Parathyroid adenoma (tissue), 2 donors: Measurements from ENCODE around the gene CACNA1A.

Experiments used
- H2AFZ ChIP-seq: fragments of 300-600 bp; sonication (generic); one replicate; pipeline ENCODE4 v1.7.0; 2017; ENCODE audit warnings: antibody characterized with exemption, mild to moderate bottlenecking
- H3K27ac ChIP-seq: fragments of 300-600 bp; sonication (generic); one replicate; pipeline ENCODE4 v1.7.0; 2017
- H3K27me3 ChIP-seq: fragments of 300-600 bp; sonication (generic); one replicate; pipeline ENCODE4 v1.7.0; 2017; ENCODE audit warnings: low read length; ENCODE audit not compliant: control insufficient read depth, insufficient read depth
- H3K36me3 ChIP-seq: fragments of 300-600 bp; sonication (generic); one replicate; pipeline ENCODE4 v1.7.0; 2017; ENCODE audit warnings: low read length; ENCODE audit not compliant: control insufficient read depth, insufficient read depth
- H3K4me1 ChIP-seq: fragments of 300-600 bp; sonication (generic); one replicate; pipeline ENCODE4 v1.7.0; 2017; ENCODE audit warnings: control low read depth
- H3K4me2 ChIP-seq: fragments of 300-600 bp; sonication (generic); one replicate; pipeline ENCODE4 v1.7.0; 2017; ENCODE audit warnings: low read length
- H3K4me3 ChIP-seq: fragments of 300-600 bp; sonication (generic); one replicate; pipeline ENCODE4 v1.7.0; 2017; ENCODE audit warnings: low read depth, low read length
- H3K79me2 ChIP-seq: fragments of 300-600 bp; sonication (generic); one replicate; pipeline ENCODE4 v1.7.0; 2017; ENCODE audit warnings: control low read depth
- H3K9ac ChIP-seq: fragments of 300-600 bp; sonication (generic); one replicate; pipeline ENCODE4 v1.7.0; 2017; ENCODE audit warnings: mild to moderate bottlenecking
- H3K9me3 ChIP-seq: fragments of 300-600 bp; sonication (generic); one replicate; pipeline ENCODE4 v1.7.0; 2017; ENCODE audit warnings: low read length; ENCODE audit not compliant: control insufficient read depth
- TF ChIP-seq, protein P1 (sequence below): fragments of 300-600 bp; sonication (generic); IDR thresholded peaks from one replicate; pipeline ENCODE4 v1.7.0; 2017; ENCODE audit warnings: antibody characterized with exemption, mild to moderate bottlenecking
- donor health status: primary hyperparathyroidism.

Gene CACNA1A

GRCh38 chr19:13396250-13397080, 109.8 kb downstream of the CACNA1A start:
- TF ChIP-seq, protein P1, sequence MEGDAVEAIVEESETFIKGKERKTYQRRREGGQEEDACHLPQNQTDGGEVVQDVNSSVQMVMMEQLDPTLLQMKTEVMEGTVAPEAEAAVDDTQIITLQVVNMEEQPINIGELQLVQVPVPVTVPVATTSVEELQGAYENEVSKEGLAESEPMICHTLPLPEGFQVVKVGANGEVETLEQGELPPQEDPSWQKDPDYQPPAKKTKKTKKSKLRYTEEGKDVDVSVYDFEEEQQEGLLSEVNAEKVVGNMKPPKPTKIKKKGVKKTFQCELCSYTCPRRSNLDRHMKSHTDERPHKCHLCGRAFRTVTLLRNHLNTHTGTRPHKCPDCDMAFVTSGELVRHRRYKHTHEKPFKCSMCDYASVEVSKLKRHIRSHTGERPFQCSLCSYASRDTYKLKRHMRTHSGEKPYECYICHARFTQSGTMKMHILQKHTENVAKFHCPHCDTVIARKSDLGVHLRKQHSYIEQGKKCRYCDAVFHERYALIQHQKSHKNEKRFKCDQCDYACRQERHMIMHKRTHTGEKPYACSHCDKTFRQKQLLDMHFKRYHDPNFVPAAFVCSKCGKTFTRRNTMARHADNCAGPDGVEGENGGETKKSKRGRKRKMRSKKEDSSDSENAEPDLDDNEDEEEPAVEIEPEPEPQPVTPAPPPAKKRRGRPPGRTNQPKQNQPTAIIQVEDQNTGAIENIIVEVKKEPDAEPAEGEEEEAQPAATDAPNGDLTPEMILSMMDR = no peak
- Histone ChIP-seq H3K4me1 (peaks cover 3% of the 10 kb centered on the region), H3K79me2 (no peaks in the 10 kb centered on the region), H3K4me3 (no peak overlapping the region), H3K9ac (no peak overlapping the region), H3K27me3 (no peaks in the 10 kb centered on the region), H2AFZ (peak overlapping the region; percentile 48), H3K36me3 (no peaks in the 10 kb centered on the region), H3K4me2 (peak overlapping the region; percentile 43), H3K27ac (no peak overlapping the region), H3K9me3 (no peaks in the 10 kb centered on the region)

DNA sequence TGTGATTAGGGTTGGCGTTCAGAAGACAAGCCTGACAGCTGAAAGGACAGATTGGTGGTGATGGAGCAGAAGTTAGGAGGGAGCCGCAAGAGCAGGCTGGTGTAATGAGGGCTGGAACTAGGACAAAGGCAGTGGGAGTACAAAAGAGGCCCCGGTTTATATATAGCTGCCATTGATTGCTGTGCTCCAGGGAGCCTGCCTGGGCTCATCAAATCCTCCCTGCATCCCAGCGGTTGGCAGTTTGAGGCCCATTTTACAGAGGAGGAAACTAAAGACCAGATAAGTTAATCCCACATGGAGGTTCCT, 123.7 kb downstream of the CACNA1A start:
- no peak overlapping the region for H3K27ac ChIP-seq

DNA sequence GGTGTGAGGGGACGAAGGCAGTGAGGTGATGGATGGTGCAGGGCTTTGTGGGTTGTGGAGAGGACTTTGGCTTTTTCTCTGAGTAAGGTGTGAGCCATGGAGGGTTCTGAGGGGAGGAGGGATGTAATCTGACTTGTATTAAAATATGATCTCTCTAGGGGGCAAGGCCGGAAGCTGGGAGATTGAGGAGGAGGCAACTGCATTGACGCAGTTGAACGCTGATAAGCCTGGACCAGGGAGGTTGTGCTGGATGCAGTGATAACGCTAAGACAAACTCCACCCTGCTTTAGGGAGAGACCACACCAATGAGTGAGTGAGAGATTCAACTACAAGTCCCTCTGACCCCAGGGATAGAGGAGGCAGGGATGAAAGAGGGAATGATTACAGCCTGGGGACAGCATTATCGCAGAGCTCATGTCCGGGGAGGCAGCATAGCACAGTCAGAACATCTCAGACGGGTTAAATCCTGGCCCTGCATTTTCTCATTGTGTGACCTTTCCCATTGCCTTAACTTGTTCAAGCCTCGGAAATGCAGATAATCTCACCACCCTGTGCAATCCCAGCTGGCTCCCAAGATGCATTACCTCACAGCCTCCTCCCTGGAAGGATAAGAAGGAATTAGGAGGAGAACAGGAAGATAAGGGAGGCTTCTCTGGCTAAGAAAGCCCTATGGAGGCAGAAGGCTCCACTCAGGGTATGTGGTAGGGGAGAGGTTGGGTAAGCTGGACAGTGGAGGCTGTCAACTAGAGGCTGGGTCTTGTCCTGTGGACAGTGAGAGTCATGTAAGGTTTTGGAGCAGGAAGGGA, 124.2 kb downstream of the CACNA1A start:
- no peak overlapping the region for H3K4me2 ChIP-seq
- H3K4me3 ChIP-seq = no peak overlapping the region
- TF ChIP-seq, protein P1 = no peak

More for the DNA sequence above, 123.7 kb downstream of the CACNA1A start:
- Histone ChIP-seq H3K36me3 (no peaks in the 10 kb centered on the region), H3K4me3 (no peak overlapping the region), H3K27me3 (no peaks in the 10 kb centered on the region), H3K4me2 (no peak overlapping the region), H3K9ac (no peak overlapping the region), H3K9me3 (no peaks in the 10 kb centered on the region), H3K4me1 (no peaks in the 10 kb centered on the region), H2AFZ (no peak overlapping the region), H3K79me2 (no peaks in the 10 kb centered on the region)
- TF ChIP-seq, protein P1 = no peak

GRCh38 chr19:13376537-13376936, 129.7 kb downstream of the CACNA1A start:
- no peak overlapping the region for H3K4me2 ChIP-seq
- H3K9ac ChIP-seq = no peak overlapping the region
- no peaks in the 10 kb centered on the region for H3K4me1 ChIP-seq
- TF ChIP-seq, protein P1 = no peak
- H3K27me3 ChIP-seq = no peaks in the 10 kb centered on the region
- no peak overlapping the region for H3K27ac ChIP-seq
- no peaks in the 10 kb centered on the region for H3K79me2 ChIP-seq
- H3K9me3 ChIP-seq = no peaks in the 10 kb centered on the region
- no peak overlapping the region for H2AFZ ChIP-seq
- no peaks in the 10 kb centered on the region for H3K36me3 ChIP-seq
- no peak overlapping the region for H3K4me3 ChIP-seq

More for the DNA sequence above, 124.2 kb downstream of the CACNA1A start:
- no peaks in the 10 kb centered on the region for H3K36me3 ChIP-seq
- no peak overlapping the region for H2AFZ ChIP-seq
- H3K9ac ChIP-seq = no peak overlapping the region
- H3K79me2 ChIP-seq = no peaks in the 10 kb centered on the region
- no peaks in the 10 kb centered on the region for H3K9me3 ChIP-seq
- H3K4me1 ChIP-seq = no peaks in the 10 kb centered on the region
- H3K27ac ChIP-seq = no peak overlapping the region
- no peaks in the 10 kb centered on the region for H3K27me3 ChIP-seq
